HepG2 (cell line): ENCODE measurements around the gene KLHL18. TPM values are rescaled to one million over a fixed set of nuclear protein-coding genes. Genes with fewer than 3 reads are reported as not detected.

Experiments used
- CBX1 ChIP-seq: IDR thresholded peaks from one replicate; pipeline ENCODE4 v1.6.1; 2016; ENCODE audit warnings: antibody characterized with exemption, low read depth
- CTCF ChIP-seq: sonication (generic); formaldehyde crosslinking; IDR thresholded peaks from 2 replicates; pipeline ENCODE4 v1.5.0; 2020; ENCODE audit warnings: mild to moderate bottlenecking, missing genetic modification reagents, moderate library complexity
- EEA1 ChIP-seq: sonication (generic); formaldehyde crosslinking; IDR thresholded peaks from 2 replicates; pipeline ENCODE4 v1.5.1; 2020; ENCODE audit warnings: mild to moderate bottlenecking, missing genetic modification reagents, borderline replicate concordance
- ETV5 ChIP-seq: IDR thresholded peaks from 2 replicates; pipeline ENCODE4 v1.6.1; 2018; ENCODE audit warnings: missing biosample characterization, missing genetic modification reagents, inconsistent platforms, borderline replicate concordance
- FOXC1 ChIP-seq: sonication (generic); formaldehyde crosslinking; IDR thresholded peaks from 2 replicates; pipeline ENCODE4 v1.8.0; 2022; ENCODE audit warnings: mild to moderate bottlenecking, missing genetic modification reagents, borderline replicate concordance
- FOXK1 ChIP-seq: sonication (generic); formaldehyde crosslinking; IDR thresholded peaks from 2 replicates; pipeline ENCODE4 v1.4.0; 2020; ENCODE audit warnings: low read depth, missing genetic modification reagents, borderline replicate concordance
- GPN1 ChIP-seq: sonication (generic); formaldehyde crosslinking; IDR thresholded peaks from 2 replicates; pipeline ENCODE4 v1.5.1; 2020; ENCODE audit warnings: missing genetic modification reagents, borderline replicate concordance
- HDAC1 ChIP-seq: sonication (generic); formaldehyde crosslinking; IDR thresholded peaks from 2 replicates; pipeline ENCODE4 v1.5.1; 2020; ENCODE audit warnings: mild to moderate bottlenecking, missing genetic modification reagents
- PREB ChIP-seq: sonication (generic); formaldehyde crosslinking; IDR thresholded peaks from 2 replicates; pipeline ENCODE4 v1.4.0; 2020; ENCODE audit warnings: missing genetic modification reagents
- ZBTB42 ChIP-seq: sonication (generic); formaldehyde crosslinking; IDR thresholded peaks from 2 replicates; pipeline ENCODE4 v1.5.0; 2020; ENCODE audit warnings: mild to moderate bottlenecking, missing genetic modification reagents
- ZFP37 ChIP-seq: sonication (generic); formaldehyde crosslinking; IDR thresholded peaks from 2 replicates; pipeline ENCODE4 v1.4.0; 2020; ENCODE audit warnings: missing genetic modification reagents, borderline replicate concordance
- ZGPAT ChIP-seq: IDR thresholded peaks from 2 replicates; pipeline ENCODE4 v1.6.1; 2016; ENCODE audit warnings: mild to moderate bottlenecking
- ZKSCAN1 ChIP-seq: fragments of 150-350 bp; IDR thresholded peaks from 2 replicates; pipeline ENCODE4 v1.6.1; 2014; ENCODE audit warnings: low read length
- ZNF138 ChIP-seq: sonication (generic); formaldehyde crosslinking; IDR thresholded peaks from 2 replicates; pipeline ENCODE4 v1.5.0; 2020; ENCODE audit warnings: mild to moderate bottlenecking, low read depth, missing genetic modification reagents
- ZNF263 ChIP-seq: sonication (generic); formaldehyde crosslinking; IDR thresholded peaks from 2 replicates; pipeline ENCODE4 v1.4.0; 2020; ENCODE audit warnings: missing genetic modification reagents
- ZNF264 ChIP-seq: sonication (generic); formaldehyde crosslinking; IDR thresholded peaks from 2 replicates; pipeline ENCODE4 v1.4.0; 2020; ENCODE audit warnings: missing genetic modification reagents
- ZNF451 ChIP-seq: sonication (generic); formaldehyde crosslinking; IDR thresholded peaks from 2 replicates; pipeline ENCODE4 v1.5.0; 2020; ENCODE audit warnings: mild to moderate bottlenecking, missing genetic modification reagents
- ZNF510 ChIP-seq: sonication (generic); formaldehyde crosslinking; IDR thresholded peaks from 2 replicates; pipeline ENCODE4 v1.4.0; 2020; ENCODE audit warnings: low read depth, mild to moderate bottlenecking, missing genetic modification reagents
- ZNF550 ChIP-seq: sonication (generic); formaldehyde crosslinking; IDR thresholded peaks from 2 replicates; pipeline ENCODE4 v1.4.0; 2020; ENCODE audit warnings: mild to moderate bottlenecking, missing genetic modification reagents, borderline replicate concordance
- ZNF598 ChIP-seq: sonication (generic); formaldehyde crosslinking; IDR thresholded peaks from 2 replicates; pipeline ENCODE4 v1.5.1; 2020; ENCODE audit warnings: mild to moderate bottlenecking, missing genetic modification reagents, borderline replicate concordance
- ZNF605 ChIP-seq: sonication (generic); formaldehyde crosslinking; IDR thresholded peaks from 2 replicates; pipeline ENCODE4 v1.8.0; 2022; ENCODE audit warnings: mild to moderate bottlenecking, missing genetic modification reagents
- ZNF674 ChIP-seq: sonication (generic); formaldehyde crosslinking; IDR thresholded peaks from 2 replicates; pipeline ENCODE4 v1.5.0; 2020; ENCODE audit warnings: low read depth, mild to moderate bottlenecking, missing genetic modification reagents
- ZNF710 ChIP-seq: sonication (generic); formaldehyde crosslinking; IDR thresholded peaks from 2 replicates; pipeline ENCODE4 v1.5.0; 2020; ENCODE audit warnings: mild to moderate bottlenecking, missing genetic modification reagents, borderline replicate concordance
- polyA plus RNA-seq, 8 experiments: library from polyadenylated mRNA; depleted of rRNA in 3 of 8; stranded (reverse) in 7 of 8; unstranded in 1 of 8; fragments of >200 nt; fragmentation: Illumina TruSeq in 4 of 8; extraction: Trizol in 4 of 8; gene quantifications; 2 replicates each; pipeline versions ENCODE4 v1.2.1 to v1.2.3, GENCODE V29; 2011 to 2016; ENCODE audit warnings: low read depth in 4 of 8, missing spikeins in 1 of 8, mixed read lengths in 1 of 8; ENCODE audit not compliant: insufficient read depth in 1 of 8
- total RNA-seq, 5 experiments: library from RNA; depleted of rRNA; stranded (reverse); fragments of >200 nt; fragmentation: Illumina TruSeq; extraction: Trizol; gene quantifications; 2 replicates each; pipeline ENCODE4 v1.2.3, GENCODE V29; 2016; ENCODE audit warnings: low read depth in 1 of 5

KLHL18 gene
- total and polyA plus RNA-seq, 2 of the 13 experiments (the other 11 are each of a cell fraction or from before 2014, with no cell fraction given): 17.5 to 18.8 TPM

- peak; percentile 12; the same call in 1 of the 2 replicates for TF ChIP-seq CTCF
- TF ChIP-seq ZNF605: peak; percentile 92
- no peak for TF ChIP-seq GPN1 (CRISPR knock-in tag)
- TF ChIP-seq EEA1 (CRISPR knock-in tag): peak; percentile 80; the same call in 1 of the 2 replicates
- TF ChIP-seq ZKSCAN1: no peak
- peak; percentile 23; the same call in 1 of the 2 replicates for TF ChIP-seq ZNF451 (CRISPR knock-in tag)
- TF ChIP-seq FOXC1 (CRISPR knock-in tag): peak; percentile 92; the same call in 1 of the 2 replicates
- no peak for TF ChIP-seq PREB (CRISPR knock-in tag)
- peak; percentile 12; the same call in 1 of the 2 replicates for TF ChIP-seq ZNF264 (CRISPR knock-in tag)
- 0 out of 2 replicates have a peak, but pooled peaks have one; percentile 48 for TF ChIP-seq FOXK1 (CRISPR knock-in tag)
- peak; percentile 85; the same call in 1 of the 2 replicates for TF ChIP-seq ZGPAT
- peak; percentile 65; the same call in 1 of the 2 replicates for TF ChIP-seq ZNF138 (CRISPR knock-in tag)
- peak; percentile 39; the same call in 1 of the 2 replicates for TF ChIP-seq ZNF550 (CRISPR knock-in tag)
- TF ChIP-seq ETV5 (CRISPR knock-in tag): peak; percentile 97
- TF ChIP-seq ZBTB42 (CRISPR knock-in tag): no peak
- no peak for TF ChIP-seq CBX1
- peak; percentile 90 for TF ChIP-seq HDAC1 (CRISPR knock-in tag)
- 0 out of 2 replicates have a peak, but pooled peaks have one; percentile 70 for TF ChIP-seq ZNF598 (CRISPR knock-in tag)
- TF ChIP-seq ZNF510: peak; percentile 94; the same call in 1 of the 2 replicates
- peak; percentile 35; the same call in 1 of the 2 replicates for TF ChIP-seq ZNF710
- 0 out of 2 replicates have a peak, but pooled peaks have one; percentile 51 for TF ChIP-seq ZFP37 (CRISPR knock-in tag)
- TF ChIP-seq ZNF674: no peak
- TF ChIP-seq ZNF263 (CRISPR knock-in tag): peak; percentile 67
These were observed 98.0 kb downstream of the KLHL18 start, which contains the start of gene PTPN23 (continued) for GRCh38 chr3:47380601-47381316.
